Measurements from ENCODE around the gene ERVK3-1.

Gene ERVK3-1

DNA sequence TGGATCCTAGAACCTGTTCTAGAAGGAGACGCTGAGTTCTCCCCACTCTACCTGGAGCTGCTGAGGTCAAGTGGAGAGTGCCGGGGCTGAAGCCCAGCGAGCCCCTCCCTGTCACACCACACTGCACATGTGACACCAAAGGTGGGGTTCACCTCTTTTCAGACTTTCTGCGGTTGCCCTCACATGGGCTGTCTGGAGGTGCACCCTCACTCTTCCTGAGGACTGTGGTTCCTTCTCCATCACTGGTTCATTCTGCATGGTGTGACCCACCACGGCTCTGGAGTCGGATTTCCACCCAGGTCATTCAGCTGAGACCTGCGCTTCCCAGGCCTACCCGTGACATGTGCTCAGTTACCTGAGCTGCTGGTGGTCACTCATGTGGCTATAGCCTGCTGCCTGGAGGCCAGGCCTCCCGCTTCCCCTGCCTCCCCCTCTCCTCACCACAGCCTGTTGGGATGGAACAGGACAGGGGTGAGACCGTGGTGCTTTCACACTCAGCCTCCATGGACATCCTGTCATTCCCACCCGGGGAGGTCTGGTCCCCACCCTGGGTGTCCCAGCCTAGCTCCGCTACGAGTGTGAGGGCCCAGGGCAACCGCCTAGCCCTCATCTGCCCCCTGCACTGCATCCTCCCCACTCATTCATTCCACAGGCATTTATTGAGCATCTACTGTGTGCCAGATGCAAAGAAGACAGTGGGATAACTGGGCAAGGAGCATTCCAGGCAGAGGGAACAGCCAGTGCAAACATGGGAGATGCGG is 48.7 kb downstream of the ERVK3-1 start:
- DNase-seq (ENCODE audit: extremely low spot score), result no peak
- CTCF ChIA-PET, result no interaction called here
- POLR2A ChIA-PET, result interaction anchor here (1.2 to 1.3 kb wide), 2 partner anchors 9 to 55 kb away, joined by 4 to 5 read pairs; partner anchors contain the start of genes ZNF497 and ZNF584
- no peak for TF ChIP-seq PKNOX1 (IDR thresholded peaks at IDR 0.05)

DNA sequence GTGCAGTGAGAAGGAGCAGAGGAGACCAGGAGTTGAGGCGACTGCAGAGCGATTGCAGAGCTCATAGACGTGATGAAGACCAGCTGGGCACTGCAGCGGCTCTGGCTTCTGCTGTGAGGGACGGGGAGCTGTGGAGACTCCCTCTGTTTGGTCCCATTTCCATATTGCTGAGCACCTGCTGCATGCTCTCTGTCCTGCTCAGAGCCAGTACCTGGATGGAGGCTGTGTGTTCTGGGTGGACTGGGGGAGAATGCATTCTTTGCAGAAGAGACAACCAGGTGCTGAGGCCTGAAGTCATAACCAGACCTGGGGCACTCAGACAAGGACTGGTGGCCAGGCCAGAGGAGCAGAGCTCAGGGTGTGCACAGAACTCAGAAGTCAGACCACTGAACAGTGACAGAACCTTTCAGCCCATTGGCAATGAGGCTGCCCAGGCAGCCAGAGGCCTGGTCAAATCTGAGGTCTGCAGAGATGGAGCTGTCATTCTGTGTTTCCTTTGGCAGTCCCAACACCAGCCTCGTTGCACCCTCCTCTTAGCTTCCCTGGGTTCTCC is 49.4 kb downstream of the ERVK3-1 start:
- TF ChIP-seq PKNOX1 (IDR thresholded peaks at IDR 0.05), result no peak
- TF ChIP-seq FOXA1 (IDR thresholded peaks at IDR 0.05), result no peak
- TF ChIP-seq HDGF (IDR thresholded peaks at IDR 0.05; ENCODE audit: borderline replicate concordance), result no peak
- no peak for TF ChIP-seq FOXM1 (IDR thresholded peaks at IDR 0.05; ENCODE audit: borderline replicate concordance)
- TF ChIP-seq ZNF384 (IDR thresholded peaks at IDR 0.05), result no peak
- no peak for TF ChIP-seq ELF4 (IDR thresholded peaks at IDR 0.05)
- TF ChIP-seq SUZ12 (IDR thresholded peaks at IDR 0.05), result no peak
- CTCF ChIA-PET, result no interaction called here
- POLR2A ChIA-PET, result interaction anchor here (1.2 to 1.3 kb wide), 2 partner anchors 8 to 54 kb away, joined by 4 to 5 read pairs; partner anchors contain the start of genes ZNF497 and ZNF584
- DNase-seq (ENCODE audit: extremely low spot score), result no peak

GRCh38 chr19:58355215-58355796 is 50.1 kb downstream of the ERVK3-1 start:
- ChIA-PET CTCF (no interaction called here), POLR2A (interaction anchor here (1.3 kb wide), 1 partner anchor 53 kb away, joined by 5 read pairs; the partner anchor contains the start of gene ZNF584)
- TF ChIP-seq BHLHE40 (IDR thresholded peaks at IDR 0.05; ENCODE audit: borderline replicate concordance), result no peak
- no peak for TF ChIP-seq PKNOX1 (IDR thresholded peaks at IDR 0.05)
- no peak for TF ChIP-seq NFRKB (IDR thresholded peaks at IDR 0.05)
- TF ChIP-seq TARDBP (IDR thresholded peaks at IDR 0.05), result no peak
- no peak for TF ChIP-seq LEF1 (IDR thresholded peaks at IDR 0.05; ENCODE audit: borderline replicate concordance)
- no peak for TF ChIP-seq ZNF384 (IDR thresholded peaks at IDR 0.05)
- no peak for TF ChIP-seq ELF4 (IDR thresholded peaks at IDR 0.05)
- no peak for TF ChIP-seq HDGF (IDR thresholded peaks at IDR 0.05; ENCODE audit: borderline replicate concordance)
- no peak for TF ChIP-seq ARNT (IDR thresholded peaks at IDR 0.05)
- no peak for TF ChIP-seq CTBP1 (IDR thresholded peaks at IDR 0.05; ENCODE audit: borderline replicate concordance)
- TF ChIP-seq SP1 (IDR thresholded peaks at IDR 0.05), result no peak
- TF ChIP-seq FOXA1 (IDR thresholded peaks at IDR 0.05), result no peak
- no peak for TF ChIP-seq FOXM1 (IDR thresholded peaks at IDR 0.05; ENCODE audit: borderline replicate concordance)
- TF ChIP-seq FOXK2 (IDR thresholded peaks at IDR 0.05), result no peak
- TF ChIP-seq L3MBTL2 (conservative IDR thresholded peaks at IDR 0.05), result no peak
- no peak for TF ChIP-seq SUZ12 (IDR thresholded peaks at IDR 0.05)
- no peak for DNase-seq (ENCODE audit: extremely low spot score)

- DNase-seq (ENCODE audit: extremely low spot score), result no peak
- POLR2A ChIA-PET, result interaction anchor here (0.6 kb wide), 1 partner anchor 128 kb away, joined by 3 read pairs; the partner anchor contains the start of gene ZNF544
- CTCF ChIA-PET, result no interaction called here
- no peak for TF ChIP-seq FOXK2 (IDR thresholded peaks at IDR 0.05)
- no peak for TF ChIP-seq LEF1 (IDR thresholded peaks at IDR 0.05; ENCODE audit: borderline replicate concordance)
- TF ChIP-seq ARNT (IDR thresholded peaks at IDR 0.05), result no peak
- no peak for TF ChIP-seq ZNF384 (IDR thresholded peaks at IDR 0.05)
- TF ChIP-seq FOXM1 (IDR thresholded peaks at IDR 0.05; ENCODE audit: borderline replicate concordance), result no peak
- TF ChIP-seq NFRKB (IDR thresholded peaks at IDR 0.05), result no peak
- TF ChIP-seq PKNOX1 (IDR thresholded peaks at IDR 0.05), result no peak
- TF ChIP-seq CTBP1 (IDR thresholded peaks at IDR 0.05; ENCODE audit: borderline replicate concordance), result no peak
- no peak for TF ChIP-seq HDGF (IDR thresholded peaks at IDR 0.05; ENCODE audit: borderline replicate concordance)
- TF ChIP-seq FOXA1 (IDR thresholded peaks at IDR 0.05), result no peak
Observed at GRCh38 chr19:58355908-58356765, 51.0 kb downstream of the ERVK3-1 start.

DNA sequence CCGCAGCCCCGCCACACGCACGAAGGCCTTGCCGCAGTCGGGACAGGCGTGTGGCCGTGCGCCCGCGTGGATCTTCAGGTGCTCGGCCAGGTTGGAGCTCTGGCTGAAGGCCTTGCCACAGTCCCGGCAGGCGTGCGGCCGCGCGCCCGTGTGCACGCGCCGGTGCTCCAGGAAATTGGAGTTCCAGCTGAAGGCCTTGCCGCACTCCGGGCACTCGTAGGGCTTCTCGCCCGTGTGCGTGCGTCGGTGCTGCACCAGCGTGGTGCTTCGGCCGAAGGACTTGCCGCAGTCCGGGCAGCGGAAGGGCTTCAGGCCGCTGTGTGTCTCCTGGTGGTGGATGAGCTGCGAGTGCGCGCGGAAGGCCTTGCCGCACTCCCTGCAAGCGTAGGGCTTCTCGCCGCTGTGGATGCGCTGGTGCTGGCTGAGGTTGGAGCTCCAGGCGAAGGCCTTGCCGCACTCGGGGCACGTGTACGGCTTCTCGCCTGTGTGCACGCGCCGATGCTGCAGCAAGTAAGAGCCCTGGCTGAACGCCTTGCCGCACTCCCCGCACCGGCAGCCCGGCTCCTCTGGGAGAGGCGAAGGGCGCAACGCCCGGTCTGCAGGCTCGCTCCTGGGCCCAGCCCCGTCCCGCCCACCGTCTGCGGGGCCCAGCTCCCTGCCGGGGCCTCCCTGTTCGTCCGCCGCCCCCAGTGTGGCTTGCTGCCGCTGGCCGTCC is 51.7 kb downstream of the ERVK3-1 start:
- CTCF ChIA-PET, result no interaction called here
- POLR2A ChIA-PET, result interaction anchor here (0.6 kb wide), 1 partner anchor 128 kb away, joined by 3 read pairs; the partner anchor contains the start of gene ZNF544
- TF ChIP-seq ZNF384 (IDR thresholded peaks at IDR 0.05) (no peak), FOXA1 (IDR thresholded peaks at IDR 0.05) (no peak), NFRKB (IDR thresholded peaks at IDR 0.05) (no peak), TARDBP (IDR thresholded peaks at IDR 0.05) (no peak), ELF4 (IDR thresholded peaks at IDR 0.05) (no peak), SP1 (IDR thresholded peaks at IDR 0.05) (no peak), SUZ12 (IDR thresholded peaks at IDR 0.05) (no peak), FOXM1 (IDR thresholded peaks at IDR 0.05; ENCODE audit: borderline replicate concordance) (no peak), PKNOX1 (IDR thresholded peaks at IDR 0.05) (no peak), HDGF (IDR thresholded peaks at IDR 0.05; ENCODE audit: borderline replicate concordance) (no peak), ARNT (IDR thresholded peaks at IDR 0.05) (no peak), FOXK2 (IDR thresholded peaks at IDR 0.05) (no peak), BHLHE40 (IDR thresholded peaks at IDR 0.05; ENCODE audit: borderline replicate concordance) (no peak), L3MBTL2 (conservative IDR thresholded peaks at IDR 0.05) (no peak), LEF1 (IDR thresholded peaks at IDR 0.05; ENCODE audit: borderline replicate concordance) (no peak), CTBP1 (IDR thresholded peaks at IDR 0.05; ENCODE audit: borderline replicate concordance) (no peak)
- DNase-seq (ENCODE audit: extremely low spot score), result no peak

Data from HEK293T (cell line).